SK-N-SH (cell line): ENCODE measurements around the gene TSPAN11. TPM values are rescaled to one million over a fixed set of nuclear protein-coding genes. Genes with fewer than 3 reads are reported as not detected.
"Not testable (repeated sequence)": the region's sequence is repeated elsewhere in the genome, so short reads cannot be mapped to it uniquely, and the experiment has no call there.

Experiments
- CTCF ChIA-PET: fragments of 300-600, 350-600 bp; formaldehyde crosslinking; extraction: SDS; loops from one replicate; lab custom pipeline; 2021; lab: Yijun Ruan, JAX
- POLR2A ChIA-PET: fragments of 350-600 bp; sonication (Branson Sonifier 250); formaldehyde crosslinking; extraction: SDS; loops from one replicate; lab custom pipeline; 2020; ENCODE audit warnings: antibody characterized with exemption, inconsistent platforms; lab: Yijun Ruan, JAX
- DNase-seq: peaks from one replicate; pipeline ENCODE4 v3.0.0; 2012
- H2AFZ ChIP-seq: fragments of 200-600 bp; sonication (generic); 2 replicates; pipeline ENCODE4 v1.8.1; 2016; ENCODE audit warnings: antibody characterized with exemption, mild to moderate bottlenecking, low read depth
- H3F3A ChIP-seq: fragments of 200-600 bp; sonication (generic); replicated peaks from 2 replicates; pipeline ENCODE3; 2016; ENCODE audit warnings: antibody characterized with exemption, mild to moderate bottlenecking; ENCODE audit not compliant: insufficient read depth
- H3K27ac ChIP-seq, 2 experiments: fragments of 200-500 bp in 1 of 2; fragments of 200-600 bp in 1 of 2; sonication (Bioruptor generic) in 1 of 2; sonication (generic), shearing (Covaris generic) in 1 of 2; 2 replicates each; pipeline versions ENCODE4 v1.5.1 to v1.6.1; 2014 to 2016; ENCODE audit warnings: low read depth in 2 of 2, inconsistent platforms in 1 of 2, low read length in 1 of 2, mild to moderate bottlenecking in 1 of 2, mixed read lengths in 1 of 2
- H3K27me3 ChIP-seq: fragments of 200-600 bp; sonication (generic), shearing (Covaris generic); 2 replicates; pipeline ENCODE4 v1.6.1; 2016; ENCODE audit warnings: mixed run types; ENCODE audit not compliant: insufficient read depth
- H3K36me3 ChIP-seq, 2 experiments: fragments of 200-500 bp in 1 of 2; fragments of 200-600 bp in 1 of 2; sonication (Bioruptor generic) in 1 of 2; sonication (generic) in 1 of 2; replicated peaks in 1 of 2; 2 replicates each; pipeline versions ENCODE3 to v1.5.1; 2014 to 2016; ENCODE audit warnings: low read length in 1 of 2, mild to moderate bottlenecking in 1 of 2; ENCODE audit not compliant: insufficient read depth in 2 of 2, control insufficient read depth in 1 of 2
- H3K4me1 ChIP-seq, 2 experiments: fragments of 200-500 bp in 1 of 2; fragments of 200-600 bp in 1 of 2; sonication (Bioruptor generic) in 1 of 2; sonication (generic), shearing (Covaris generic) in 1 of 2; 2 replicates each; pipeline versions ENCODE4 v1.5.1 to v1.6.1; 2014 to 2016; ENCODE audit warnings: low read depth in 1 of 2, low read length in 1 of 2, mixed run types in 1 of 2; ENCODE audit not compliant: insufficient read depth in 2 of 2, control insufficient read depth in 1 of 2
- H3K4me2 ChIP-seq: fragments of 200-600 bp; sonication (generic), shearing (Covaris generic); 2 replicates; pipeline ENCODE4 v1.6.1; 2017; ENCODE audit warnings: mixed run types
- H3K4me3 ChIP-seq, 2 experiments: fragments of 200-500 bp in 1 of 2; fragments of 200-600 bp in 1 of 2; sonication (Bioruptor generic) in 1 of 2; sonication (generic), shearing (Covaris generic) in 1 of 2; 2 replicates each; pipeline versions ENCODE4 v1.5.1 to v1.8.1; 2014 to 2016; ENCODE audit warnings: low read depth in 2 of 2, inconsistent platforms in 1 of 2, low read length in 1 of 2, mild to moderate bottlenecking in 1 of 2, mixed read lengths in 1 of 2, moderate library complexity in 1 of 2
- H3K79me2 ChIP-seq: fragments of 200-600 bp; sonication (generic); 2 replicates; pipeline ENCODE4 v1.8.1; 2017; ENCODE audit warnings: mild to moderate bottlenecking; ENCODE audit not compliant: insufficient read depth
- H3K9ac ChIP-seq: fragments of 200-600 bp; sonication (generic); 2 replicates; pipeline ENCODE4 v1.6.1; 2017; ENCODE audit warnings: mixed run types
- H3K9me2 ChIP-seq: fragments of 200-600 bp; sonication (generic); 2 replicates; pipeline ENCODE4 v1.6.1; 2017; ENCODE audit warnings: mixed run types
- H3K9me3 ChIP-seq: fragments of 200-600 bp; sonication (generic); 2 replicates; pipeline ENCODE4 v1.6.1; 2017; ENCODE audit warnings: mixed run types, mild to moderate bottlenecking, moderate library complexity
- H4K20me1 ChIP-seq: fragments of 200-600 bp; sonication (generic); 2 replicates; pipeline ENCODE4 v1.6.1; 2017; ENCODE audit warnings: mild to moderate bottlenecking, mixed run types; ENCODE audit not compliant: insufficient read depth
- FOXJ3 ChIP-seq: sonication (generic); formaldehyde crosslinking; IDR thresholded peaks from 2 replicates; pipeline ENCODE4 v1.5.1; 2020; ENCODE audit warnings: mild to moderate bottlenecking, missing genetic modification reagents
- FOXM1 ChIP-seq: IDR thresholded peaks from 2 replicates; pipeline ENCODE4 v1.4.0; 2012; ENCODE audit warnings: low read depth, mild to moderate bottlenecking
- GABPA ChIP-seq: IDR thresholded peaks from 2 replicates; pipeline ENCODE4 v1.4.0; 2012; ENCODE audit warnings: low read depth, mild to moderate bottlenecking
- RCOR1 ChIP-seq: fragments of 150-350 bp; IDR thresholded peaks from 2 replicates; pipeline ENCODE4 v1.6.1; 2017; ENCODE audit warnings: antibody characterized with exemption, low read length
- RFX5 ChIP-seq: IDR thresholded peaks from 2 replicates; pipeline ENCODE4 v1.6.1; 2012; ENCODE audit warnings: mild to moderate bottlenecking, improper control_type of control experiment, low read length
- SIN3A ChIP-seq: IDR thresholded peaks from 2 replicates; pipeline ENCODE4 v1.6.1; 2012; ENCODE audit warnings: low read depth, mild to moderate bottlenecking, low read length, moderate library complexity, borderline replicate concordance
- TCF12 ChIP-seq: IDR thresholded peaks from 2 replicates; pipeline ENCODE4 v1.4.0; 2012
- WGBS: methylation state at CpG from one replicate; pipeline ENCODE4 v1.1.6; 2017; ENCODE audit warnings: low lambda C conversion rate; 5-methylcytosine and 5-hydroxymethylcytosine counted together
- polyA plus RNA-seq, 3 experiments: library from polyadenylated mRNA; depleted of rRNA; stranded (reverse); fragments of >200 nt; gene quantifications; 2 replicates each; pipeline ENCODE4 v1.2.3, GENCODE V29; 2012
- TF ChIP-seq, protein P1 (sequence below): IDR thresholded peaks from 2 replicates; pipeline ENCODE4 v1.6.1; 2012; ENCODE audit warnings: mild to moderate bottlenecking, low read depth, low read length, moderate library complexity
- TF ChIP-seq, protein P2 (sequence below): IDR thresholded peaks from 2 replicates; pipeline ENCODE4 v1.4.0; 2012; ENCODE audit warnings: low read depth, borderline replicate concordance
- TF ChIP-seq, protein P3 (sequence below): fragments of 150-350 bp; IDR thresholded peaks from 2 replicates; pipeline ENCODE4 v1.6.1; 2017; ENCODE audit warnings: antibody characterized with exemption, low read length, low read depth, borderline replicate concordance

TSPAN11 gene
- polyA plus RNA-seq, 1 of the 3 experiments (the other 2 are of a cell fraction): 6.4 TPM

DNA sequence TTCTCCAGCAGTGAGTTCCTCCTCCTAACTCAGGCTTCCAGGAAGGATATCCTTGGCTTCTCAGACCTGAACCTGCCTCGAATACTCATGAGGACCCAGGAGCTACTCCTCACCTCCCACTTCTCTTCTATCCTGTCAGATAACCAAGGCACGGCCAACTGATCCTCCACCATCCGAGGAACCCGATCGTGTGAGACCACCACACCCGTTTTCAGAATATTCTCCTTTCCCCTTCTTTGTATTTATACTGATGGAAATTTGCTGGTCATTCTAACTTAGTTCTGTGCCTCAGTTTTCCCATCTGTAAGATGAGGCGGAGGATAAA is 86.0 kb downstream of the TSPAN11 start:
- not testable (repeated sequence) for H2AFZ ChIP-seq

DNA sequence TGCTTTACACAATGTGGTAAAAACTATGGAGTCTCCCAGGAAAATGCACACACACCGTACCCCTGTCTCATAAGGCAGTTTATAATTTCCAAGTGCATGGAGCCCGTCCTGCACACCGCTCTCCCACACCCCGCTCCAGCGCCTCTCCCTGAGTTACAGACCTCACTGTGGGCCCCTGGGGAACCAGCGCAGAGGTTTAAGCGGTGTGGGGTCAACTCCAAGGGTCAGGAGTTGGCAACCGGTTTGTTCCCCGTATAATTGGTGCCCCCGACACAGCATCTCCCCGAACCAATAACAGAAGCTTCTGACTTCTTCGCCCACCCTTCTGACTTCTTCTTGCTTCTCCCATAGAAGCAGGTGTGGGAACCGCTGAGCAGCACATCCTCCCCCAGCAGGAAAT is 88.7 kb downstream of the TSPAN11 start:
- no peaks in the 10 kb centered on the region for H3K36me3 ChIP-seq
- H3K79me2 ChIP-seq: no peaks in the 10 kb centered on the region
- no peak overlapping the region for H3K4me3 ChIP-seq
- no peaks in the 10 kb centered on the region for H3K9me3 ChIP-seq
- H3K9me2 ChIP-seq: no peaks in the 10 kb centered on the region
- no peaks in the 10 kb centered on the region for H3K4me1 ChIP-seq
- ChIA-PET POLR2A (no interaction called here), CTCF (no interaction called here)
- H3K27me3 ChIP-seq: no peaks in the 10 kb centered on the region
- no peak overlapping the region for H3K4me2 ChIP-seq
- H3K27ac ChIP-seq: no peak overlapping the region
- H3F3A ChIP-seq: no peaks in the 10 kb centered on the region
- 94% methylated on average over 12 of the region's 13 CpGs for WGBS
- no peak overlapping the region for H2AFZ ChIP-seq
- no peak overlapping the region for H3K9ac ChIP-seq
- no peaks in the 10 kb centered on the region for H4K20me1 ChIP-seq
- DNase-seq: no peak
- no peak for TF ChIP-seq RCOR1
- no peak for TF ChIP-seq GABPA
- no peak for TF ChIP-seq FOXJ3 (CRISPR knock-in tag)
- TF ChIP-seq TCF12: no peak
- TF ChIP-seq, protein P1, sequence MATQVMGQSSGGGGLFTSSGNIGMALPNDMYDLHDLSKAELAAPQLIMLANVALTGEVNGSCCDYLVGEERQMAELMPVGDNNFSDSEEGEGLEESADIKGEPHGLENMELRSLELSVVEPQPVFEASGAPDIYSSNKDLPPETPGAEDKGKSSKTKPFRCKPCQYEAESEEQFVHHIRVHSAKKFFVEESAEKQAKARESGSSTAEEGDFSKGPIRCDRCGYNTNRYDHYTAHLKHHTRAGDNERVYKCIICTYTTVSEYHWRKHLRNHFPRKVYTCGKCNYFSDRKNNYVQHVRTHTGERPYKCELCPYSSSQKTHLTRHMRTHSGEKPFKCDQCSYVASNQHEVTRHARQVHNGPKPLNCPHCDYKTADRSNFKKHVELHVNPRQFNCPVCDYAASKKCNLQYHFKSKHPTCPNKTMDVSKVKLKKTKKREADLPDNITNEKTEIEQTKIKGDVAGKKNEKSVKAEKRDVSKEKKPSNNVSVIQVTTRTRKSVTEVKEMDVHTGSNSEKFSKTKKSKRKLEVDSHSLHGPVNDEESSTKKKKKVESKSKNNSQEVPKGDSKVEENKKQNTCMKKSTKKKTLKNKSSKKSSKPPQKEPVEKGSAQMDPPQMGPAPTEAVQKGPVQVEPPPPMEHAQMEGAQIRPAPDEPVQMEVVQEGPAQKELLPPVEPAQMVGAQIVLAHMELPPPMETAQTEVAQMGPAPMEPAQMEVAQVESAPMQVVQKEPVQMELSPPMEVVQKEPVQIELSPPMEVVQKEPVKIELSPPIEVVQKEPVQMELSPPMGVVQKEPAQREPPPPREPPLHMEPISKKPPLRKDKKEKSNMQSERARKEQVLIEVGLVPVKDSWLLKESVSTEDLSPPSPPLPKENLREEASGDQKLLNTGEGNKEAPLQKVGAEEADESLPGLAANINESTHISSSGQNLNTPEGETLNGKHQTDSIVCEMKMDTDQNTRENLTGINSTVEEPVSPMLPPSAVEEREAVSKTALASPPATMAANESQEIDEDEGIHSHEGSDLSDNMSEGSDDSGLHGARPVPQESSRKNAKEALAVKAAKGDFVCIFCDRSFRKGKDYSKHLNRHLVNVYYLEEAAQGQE: no peak
- TF ChIP-seq, protein P2, sequence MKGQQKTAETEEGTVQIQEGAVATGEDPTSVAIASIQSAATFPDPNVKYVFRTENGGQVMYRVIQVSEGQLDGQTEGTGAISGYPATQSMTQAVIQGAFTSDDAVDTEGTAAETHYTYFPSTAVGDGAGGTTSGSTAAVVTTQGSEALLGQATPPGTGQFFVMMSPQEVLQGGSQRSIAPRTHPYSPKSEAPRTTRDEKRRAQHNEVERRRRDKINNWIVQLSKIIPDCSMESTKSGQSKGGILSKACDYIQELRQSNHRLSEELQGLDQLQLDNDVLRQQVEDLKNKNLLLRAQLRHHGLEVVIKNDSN: no peak
- TF ChIP-seq FOXM1: no peak
- no peak for TF ChIP-seq RFX5
- TF ChIP-seq, protein P3, sequence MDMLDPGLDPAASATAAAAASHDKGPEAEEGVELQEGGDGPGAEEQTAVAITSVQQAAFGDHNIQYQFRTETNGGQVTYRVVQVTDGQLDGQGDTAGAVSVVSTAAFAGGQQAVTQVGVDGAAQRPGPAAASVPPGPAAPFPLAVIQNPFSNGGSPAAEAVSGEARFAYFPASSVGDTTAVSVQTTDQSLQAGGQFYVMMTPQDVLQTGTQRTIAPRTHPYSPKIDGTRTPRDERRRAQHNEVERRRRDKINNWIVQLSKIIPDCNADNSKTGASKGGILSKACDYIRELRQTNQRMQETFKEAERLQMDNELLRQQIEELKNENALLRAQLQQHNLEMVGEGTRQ: no peak
- TF ChIP-seq SIN3A: no peak
- TF ChIP-seq, all 33 proteins: peak for 0

More for the DNA sequence above, 86.0 kb downstream of the TSPAN11 start:
- H3K4me1 ChIP-seq, H3K9ac ChIP-seq, H3K27me3 ChIP-seq, H3K27ac ChIP-seq, POLR2A ChIA-PET, H4K20me1 ChIP-seq, H3K9me2 ChIP-seq, DNase-seq, H3K36me3 ChIP-seq, H3K9me3 ChIP-seq, H3K79me2 ChIP-seq, H3F3A ChIP-seq, H3K4me2 ChIP-seq, H3K4me3 ChIP-seq: not testable (repeated sequence)
- CTCF ChIA-PET: interaction anchor here (1.3 kb wide), 1 partner anchor 9 kb away, joined by 3 read pairs; no protein-coding TSS in a partner anchor
- 75% methylated on average over 7 of the region's 7 CpGs for WGBS
